ENCODE measurements around the gene EPB41L2.

DNA sequence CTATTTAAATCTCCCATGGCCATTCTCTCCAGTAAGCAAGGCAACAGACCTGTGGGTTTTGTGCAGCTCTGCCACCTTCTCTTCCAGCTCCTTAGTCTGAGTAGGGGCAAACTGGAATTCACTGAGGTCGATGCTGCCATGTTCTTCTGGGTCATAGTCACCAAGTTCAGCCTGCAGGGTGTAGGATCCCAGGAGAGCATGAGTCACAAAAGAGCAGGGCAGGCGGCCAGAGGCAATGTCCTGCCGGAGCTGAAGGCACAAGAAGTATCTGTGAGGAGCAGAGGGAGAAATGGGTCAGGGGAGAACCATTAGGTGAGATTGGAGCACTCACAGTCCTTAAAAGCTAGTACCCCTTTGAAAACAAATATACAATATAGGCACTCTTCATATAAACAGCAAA lies 162.1 kb downstream of the EPB41L2 start:
- TF ChIP-seq, protein P1, sequence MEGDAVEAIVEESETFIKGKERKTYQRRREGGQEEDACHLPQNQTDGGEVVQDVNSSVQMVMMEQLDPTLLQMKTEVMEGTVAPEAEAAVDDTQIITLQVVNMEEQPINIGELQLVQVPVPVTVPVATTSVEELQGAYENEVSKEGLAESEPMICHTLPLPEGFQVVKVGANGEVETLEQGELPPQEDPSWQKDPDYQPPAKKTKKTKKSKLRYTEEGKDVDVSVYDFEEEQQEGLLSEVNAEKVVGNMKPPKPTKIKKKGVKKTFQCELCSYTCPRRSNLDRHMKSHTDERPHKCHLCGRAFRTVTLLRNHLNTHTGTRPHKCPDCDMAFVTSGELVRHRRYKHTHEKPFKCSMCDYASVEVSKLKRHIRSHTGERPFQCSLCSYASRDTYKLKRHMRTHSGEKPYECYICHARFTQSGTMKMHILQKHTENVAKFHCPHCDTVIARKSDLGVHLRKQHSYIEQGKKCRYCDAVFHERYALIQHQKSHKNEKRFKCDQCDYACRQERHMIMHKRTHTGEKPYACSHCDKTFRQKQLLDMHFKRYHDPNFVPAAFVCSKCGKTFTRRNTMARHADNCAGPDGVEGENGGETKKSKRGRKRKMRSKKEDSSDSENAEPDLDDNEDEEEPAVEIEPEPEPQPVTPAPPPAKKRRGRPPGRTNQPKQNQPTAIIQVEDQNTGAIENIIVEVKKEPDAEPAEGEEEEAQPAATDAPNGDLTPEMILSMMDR (IDR thresholded peaks at IDR 0.05): no peak
- TF ChIP-seq POLR2A (IDR thresholded peaks at IDR 0.05): no peak
